ENCODE measurements around the gene SKAP1.
A peak's percentile ranks its signal among the peaks of the same experiment; 100 is the strongest.

Gene SKAP1

DNA sequence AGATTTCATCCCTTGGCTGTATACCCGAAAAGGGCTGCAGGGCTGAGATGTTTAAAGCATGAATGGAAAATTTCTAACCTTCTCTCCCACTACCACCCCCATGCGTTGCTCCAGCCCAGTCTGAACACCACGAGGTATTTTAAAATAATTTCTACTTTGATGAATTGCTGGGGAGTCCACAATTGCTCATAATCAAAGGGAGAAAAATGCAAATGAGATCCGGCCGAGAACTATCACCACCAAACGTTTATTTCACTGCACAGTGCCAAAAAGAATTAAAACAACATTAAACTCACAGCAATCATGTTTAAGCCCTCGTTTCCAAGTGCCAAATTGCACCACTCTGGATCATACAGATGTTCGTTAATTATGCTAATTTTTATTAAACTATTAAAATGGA lies 285.8 kb downstream of the SKAP1 start:
- no peak for DNase-seq (ENCODE audit: low read depth)

DNA sequence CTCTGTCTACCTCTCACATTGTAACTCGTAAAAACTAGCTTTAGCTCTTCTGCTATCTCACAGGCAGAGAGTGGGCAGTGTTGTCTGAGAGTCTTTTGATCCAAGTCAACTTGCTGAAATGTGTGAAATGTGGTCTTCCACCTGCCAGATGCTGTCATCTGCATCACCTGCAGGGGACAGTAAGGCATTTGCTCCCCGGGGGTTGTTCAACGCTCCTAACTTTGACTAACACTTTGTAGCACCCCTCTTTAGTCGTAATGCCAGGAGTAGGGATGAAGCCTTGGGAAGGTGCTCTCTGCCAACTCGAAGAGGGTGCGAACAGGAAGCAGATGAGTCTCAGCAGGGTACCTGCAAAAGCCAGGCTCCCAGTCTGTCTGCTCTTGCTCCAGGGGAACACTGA lies 286.4 kb downstream of the SKAP1 start:
- DNase-seq (ENCODE audit: low read depth), result no peak

DNA sequence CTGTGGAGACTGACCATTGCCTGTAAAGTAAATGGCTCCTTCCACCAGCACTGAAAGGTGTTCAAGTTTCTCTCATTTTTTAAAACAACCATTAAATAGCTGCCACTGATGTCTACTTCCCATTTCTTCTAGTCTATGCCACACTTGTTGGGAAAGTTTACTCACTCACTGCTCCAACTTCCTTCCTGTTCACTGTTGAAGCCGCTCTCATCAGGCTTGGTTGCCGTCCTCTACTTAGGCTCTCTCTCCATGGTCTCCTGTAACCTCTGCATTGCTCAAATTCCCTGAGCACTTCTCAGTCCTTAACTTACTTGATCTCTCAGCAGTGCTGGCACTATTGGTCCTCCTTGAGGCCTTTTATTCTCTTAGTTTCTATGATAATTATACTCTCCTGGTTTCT lies 290.1 kb downstream of the SKAP1 start:
- DNase-seq (ENCODE audit: low read depth), result no peak

DNA sequence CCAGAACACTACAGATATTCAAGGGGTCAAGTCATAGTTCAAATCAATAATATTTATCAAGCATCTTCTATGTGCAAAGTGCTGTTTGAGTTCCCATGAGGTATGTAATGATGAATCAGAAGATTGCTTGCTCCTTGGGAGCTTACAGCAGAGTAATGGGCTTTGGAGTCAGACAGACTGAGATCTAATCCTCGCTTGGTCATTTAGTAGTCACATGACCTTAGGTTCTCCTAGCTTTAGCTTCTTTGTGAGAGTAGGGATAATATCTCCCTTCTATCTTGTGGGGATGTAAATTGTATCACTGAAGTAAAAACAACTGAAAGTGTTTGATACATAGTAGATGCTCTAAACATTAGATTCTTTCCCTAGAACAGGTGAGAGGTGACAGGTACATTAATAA lies 292.4 kb downstream of the SKAP1 start:
- no peak for DNase-seq (ENCODE audit: low read depth)

DNA sequence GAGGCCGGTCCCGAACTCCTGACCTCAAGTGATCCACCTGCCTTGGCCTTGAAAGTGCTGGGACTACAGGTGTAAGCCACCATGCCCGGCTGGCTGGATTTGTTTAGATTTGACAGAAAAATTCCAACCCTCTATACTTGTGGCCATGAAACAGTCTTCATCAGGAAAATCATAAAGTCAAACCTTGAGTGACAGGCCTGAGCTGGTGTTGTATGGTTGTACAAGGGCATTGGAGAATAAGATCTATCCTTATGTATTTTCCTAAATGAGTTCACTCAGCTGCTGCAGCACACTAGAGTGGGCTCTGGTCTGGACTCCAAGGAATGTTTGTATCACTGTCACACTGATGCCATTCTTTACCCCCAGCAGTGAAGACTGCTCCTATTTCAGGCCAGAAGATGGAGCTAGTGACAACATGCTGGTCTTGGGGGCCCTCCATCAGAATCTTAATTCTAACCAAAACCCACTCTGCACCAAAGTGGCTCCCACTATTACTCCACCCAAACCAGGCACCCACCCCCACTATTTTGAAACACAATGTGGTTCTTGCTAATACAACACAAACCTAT lies 295.0 kb downstream of the SKAP1 start:
- no peak for DNase-seq (ENCODE audit: low read depth)

DNA sequence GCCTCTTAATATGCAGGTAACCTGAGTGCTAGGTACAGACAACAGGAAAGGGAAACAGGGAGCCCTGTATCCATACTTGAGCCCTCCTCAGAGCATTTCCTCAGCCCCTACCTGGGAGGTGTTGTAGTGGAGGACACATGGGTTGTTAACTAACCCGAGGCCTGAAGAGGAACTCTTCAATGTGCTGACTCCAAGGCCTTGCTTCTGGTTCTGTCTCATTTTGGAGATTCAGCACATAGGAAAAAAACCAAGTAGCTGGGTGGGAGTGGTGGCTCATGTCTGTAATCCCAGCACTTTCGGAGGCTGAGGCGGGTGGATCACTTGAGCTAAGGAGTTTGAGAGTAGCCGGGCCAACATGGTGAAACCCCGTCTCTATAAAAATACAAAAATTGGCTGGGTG lies 297.6 kb downstream of the SKAP1 start:
- DNase-seq (ENCODE audit: low read depth), result no peak

DNA sequence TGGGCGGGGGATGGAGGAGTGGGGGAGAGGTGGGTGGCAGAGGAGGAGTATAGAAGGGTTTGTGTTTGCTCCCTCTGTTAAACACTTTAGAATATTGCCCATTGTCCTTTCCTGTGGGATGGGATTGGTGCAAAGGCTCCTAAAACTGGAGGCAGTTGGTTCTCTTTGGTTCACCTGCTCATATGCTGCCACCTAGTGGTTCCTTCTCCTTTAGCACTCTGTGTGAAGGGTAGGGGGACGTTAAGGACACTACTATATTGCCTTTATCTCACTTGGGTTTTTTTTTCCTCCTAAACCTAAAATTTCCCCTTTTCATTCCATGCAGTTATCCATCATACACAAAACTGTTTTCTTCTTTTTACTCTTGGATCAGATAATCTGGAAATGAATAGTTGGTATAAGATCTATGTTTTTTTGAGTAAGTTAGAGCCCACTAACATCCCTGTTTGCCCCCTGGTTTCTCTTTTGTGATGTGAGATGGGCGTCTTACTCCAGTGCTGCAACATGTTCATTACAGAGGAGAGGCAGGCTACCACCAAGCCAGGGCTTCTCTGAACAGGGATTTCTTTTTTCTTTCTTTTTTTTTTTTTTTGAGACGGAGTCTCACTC lies 298.7 kb downstream of the SKAP1 start:
- peak; percentile 52 for DNase-seq (ENCODE audit: low read depth)

DNA sequence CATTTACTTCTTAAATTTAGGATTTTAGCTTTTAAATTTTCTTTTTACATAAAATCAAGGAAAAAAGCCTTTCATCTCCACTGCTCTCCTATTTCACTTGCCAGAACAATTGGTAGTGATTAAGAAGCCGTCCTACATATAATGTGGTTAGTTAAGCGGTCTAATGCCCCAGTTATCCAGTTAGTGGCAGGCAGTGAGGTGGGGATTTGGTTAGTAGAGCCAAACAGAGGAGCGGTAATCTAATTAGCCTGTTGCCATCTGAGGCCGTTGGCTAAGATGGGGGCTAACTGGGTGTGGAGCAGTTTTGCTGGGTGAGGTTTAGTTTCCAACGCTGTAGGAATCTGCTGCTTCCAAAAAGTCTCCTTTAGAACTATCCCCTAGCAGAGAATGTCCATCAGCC lies 300.0 kb downstream of the SKAP1 start:
- no peak for DNase-seq (ENCODE audit: low read depth)

DNA sequence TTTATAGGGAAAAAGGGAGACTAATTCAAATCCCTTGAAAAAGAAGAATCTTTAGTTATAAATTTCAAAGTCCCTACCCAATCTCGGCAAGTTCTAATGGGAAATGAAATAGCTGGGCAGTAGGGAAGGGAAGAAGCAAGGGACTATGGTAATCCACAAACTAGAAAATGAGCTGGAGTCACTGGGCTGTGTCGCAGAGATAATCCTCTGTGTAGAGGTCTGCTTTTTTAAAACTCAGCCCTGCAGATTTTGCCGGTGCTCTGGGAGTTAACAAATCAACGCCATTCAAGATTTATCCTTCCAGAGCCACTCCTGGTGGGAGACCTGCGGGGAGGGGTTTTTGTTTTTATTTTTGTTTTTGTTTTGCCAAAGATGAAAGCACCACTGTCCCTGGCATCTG lies 301.6 kb downstream of the SKAP1 start:
- no peak for DNase-seq (ENCODE audit: low read depth)

DNA sequence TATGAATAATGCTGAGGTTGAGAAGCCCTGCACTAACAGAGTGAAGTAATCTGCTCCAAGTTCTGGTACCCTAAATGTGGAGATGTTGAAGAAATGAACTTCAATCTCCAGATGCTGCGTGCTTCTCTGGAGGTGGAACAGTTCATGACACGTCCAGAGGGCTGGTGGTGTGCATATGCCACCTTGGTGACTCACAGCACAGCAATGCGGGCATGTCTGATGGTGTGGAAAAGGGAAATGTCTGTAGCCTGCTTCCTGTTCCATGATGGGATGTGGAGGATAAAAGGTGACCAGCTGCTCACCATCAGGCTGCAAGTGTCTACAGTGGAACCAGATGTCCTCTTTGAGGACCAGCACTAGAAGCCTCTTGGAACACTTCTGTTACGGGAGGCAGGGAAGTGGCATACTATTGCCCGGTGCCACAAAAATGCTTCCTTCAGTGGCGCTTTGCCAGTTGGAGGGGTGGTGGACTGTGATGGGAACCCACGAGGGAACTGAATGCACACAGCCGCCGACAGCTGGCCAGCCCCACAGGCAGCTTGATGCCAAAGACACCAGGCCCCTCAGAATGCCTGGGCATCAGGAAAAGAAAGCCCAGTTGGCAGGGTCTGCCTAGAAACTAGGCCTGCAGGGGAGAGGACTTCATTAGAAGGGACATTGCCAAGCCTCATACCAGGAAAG lies 302.5 kb downstream of the SKAP1 start:
- no peak for DNase-seq (ENCODE audit: low read depth)

DNA sequence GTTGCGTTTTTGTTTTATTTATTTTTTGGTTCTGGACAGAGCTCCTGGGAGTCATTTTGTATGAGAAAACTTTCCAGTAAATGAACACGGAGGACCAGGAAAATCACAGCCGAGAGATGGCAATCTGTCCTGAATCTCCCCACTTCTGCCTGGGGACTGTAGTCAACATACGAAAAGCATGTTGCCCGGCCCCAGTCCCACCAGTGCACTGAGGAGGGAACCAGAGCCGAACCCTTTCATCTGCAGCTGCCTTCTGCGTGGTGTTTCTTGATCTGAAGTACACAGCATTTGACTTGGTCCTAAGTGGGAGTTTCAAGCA lies 303.5 kb downstream of the SKAP1 start:
- no peak for DNase-seq (ENCODE audit: low read depth)

DNA sequence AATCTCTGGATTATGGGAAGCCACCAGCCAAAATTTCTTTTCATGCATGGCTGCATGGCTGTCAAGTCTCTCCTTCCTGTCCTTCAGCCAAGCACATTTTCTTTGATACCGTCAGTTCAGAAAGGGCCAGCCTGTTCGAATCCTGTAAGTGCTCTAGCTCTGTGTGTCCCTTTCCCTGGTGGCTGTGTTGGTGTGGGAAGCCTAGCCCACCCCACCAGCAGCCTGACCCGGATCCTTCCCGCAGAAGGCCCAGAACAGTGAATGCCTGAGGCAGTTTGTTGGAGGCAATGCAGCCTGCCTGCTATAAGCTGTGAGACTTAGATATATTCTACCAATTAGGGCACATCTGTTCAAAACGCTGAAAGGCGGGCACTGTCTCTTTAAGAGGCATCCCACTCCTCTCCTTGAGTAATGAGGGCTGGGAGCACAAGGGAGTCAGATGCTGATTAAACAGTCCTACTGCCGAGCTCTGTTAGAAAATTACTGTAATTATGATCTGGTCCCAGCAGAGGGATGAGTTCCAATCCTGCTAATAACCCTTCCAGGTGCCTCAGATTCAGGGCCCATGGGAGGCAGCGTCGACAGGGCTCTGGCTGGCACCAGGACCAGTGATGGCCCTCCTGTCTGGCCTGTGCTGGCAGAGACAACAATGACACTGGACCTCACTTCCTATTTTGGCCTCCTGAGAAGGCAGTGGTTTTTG lies 304.0 kb downstream of the SKAP1 start:
- no peak for DNase-seq (ENCODE audit: low read depth)

DNA sequence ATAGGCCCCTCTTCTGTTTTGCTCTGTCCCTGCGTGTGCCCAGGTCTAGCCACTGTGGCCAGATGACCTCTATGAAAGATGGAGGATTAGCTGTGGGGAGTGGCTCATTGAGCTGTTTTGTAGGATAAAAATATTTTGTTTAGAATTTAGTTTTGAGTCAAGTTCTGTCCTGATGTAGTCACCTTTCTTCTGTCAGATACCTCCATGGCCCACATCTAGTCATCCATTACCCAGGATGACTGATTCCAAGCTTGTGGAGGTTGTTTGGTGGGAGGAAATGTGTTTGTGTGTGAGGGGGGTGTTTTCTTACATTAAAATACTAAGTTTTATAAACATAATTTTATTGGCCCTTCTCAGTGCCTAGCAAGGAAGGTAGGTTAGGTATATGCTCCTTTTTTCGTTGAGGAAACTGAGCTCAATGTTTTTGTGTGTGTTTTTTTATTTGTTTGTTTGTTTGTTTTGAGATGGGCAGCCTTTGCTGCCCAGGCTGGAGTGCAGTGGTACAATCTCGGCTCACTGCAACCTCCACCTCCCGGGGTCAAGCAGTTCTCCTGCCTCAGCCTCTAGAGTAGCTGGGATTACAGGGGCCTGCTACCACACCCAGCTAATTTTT lies 306.1 kb downstream of the SKAP1 start:
- DNase-seq (ENCODE audit: low read depth), result no peak

DNA sequence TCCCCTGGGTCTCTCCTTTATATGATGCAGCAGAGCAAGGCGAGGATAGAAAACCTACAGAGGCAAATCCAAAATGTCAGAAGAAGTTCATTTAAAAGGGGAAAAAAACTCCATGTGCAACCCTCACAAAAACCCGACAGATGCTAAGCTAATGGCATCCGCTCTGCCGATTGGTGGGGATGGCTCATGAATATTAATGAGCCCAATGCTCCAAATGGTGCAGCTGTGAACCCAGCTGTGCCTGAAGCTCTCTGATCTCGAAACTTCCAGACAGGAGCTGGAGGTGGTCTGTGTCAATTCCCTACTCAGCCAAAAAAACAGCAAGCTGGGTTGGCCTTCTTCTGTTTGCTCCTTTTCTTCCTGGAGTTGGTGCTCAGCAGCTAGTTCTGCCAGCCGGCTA lies 306.9 kb downstream of the SKAP1 start:
- no peak for DNase-seq (ENCODE audit: low read depth)

DNA sequence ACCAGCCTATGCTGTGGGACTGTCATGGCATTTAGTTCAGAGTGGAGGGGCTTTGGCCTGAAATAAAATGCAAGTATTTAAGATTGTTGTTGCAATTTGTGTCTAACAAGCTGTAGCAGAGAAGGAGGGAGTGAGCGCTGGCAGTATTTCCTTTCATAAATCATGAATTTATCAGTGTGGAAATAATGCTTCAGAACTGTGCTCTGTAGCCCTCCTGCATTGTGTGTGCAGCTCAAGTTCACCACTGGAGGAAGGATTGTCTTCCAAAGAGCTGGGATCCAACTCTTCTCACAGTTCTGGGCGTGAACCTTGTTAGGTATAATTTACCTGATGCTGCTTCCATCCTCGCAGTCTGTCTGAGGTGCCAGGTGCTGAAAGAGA lies 307.4 kb downstream of the SKAP1 start:
- DNase-seq (ENCODE audit: low read depth), result no peak

DNA sequence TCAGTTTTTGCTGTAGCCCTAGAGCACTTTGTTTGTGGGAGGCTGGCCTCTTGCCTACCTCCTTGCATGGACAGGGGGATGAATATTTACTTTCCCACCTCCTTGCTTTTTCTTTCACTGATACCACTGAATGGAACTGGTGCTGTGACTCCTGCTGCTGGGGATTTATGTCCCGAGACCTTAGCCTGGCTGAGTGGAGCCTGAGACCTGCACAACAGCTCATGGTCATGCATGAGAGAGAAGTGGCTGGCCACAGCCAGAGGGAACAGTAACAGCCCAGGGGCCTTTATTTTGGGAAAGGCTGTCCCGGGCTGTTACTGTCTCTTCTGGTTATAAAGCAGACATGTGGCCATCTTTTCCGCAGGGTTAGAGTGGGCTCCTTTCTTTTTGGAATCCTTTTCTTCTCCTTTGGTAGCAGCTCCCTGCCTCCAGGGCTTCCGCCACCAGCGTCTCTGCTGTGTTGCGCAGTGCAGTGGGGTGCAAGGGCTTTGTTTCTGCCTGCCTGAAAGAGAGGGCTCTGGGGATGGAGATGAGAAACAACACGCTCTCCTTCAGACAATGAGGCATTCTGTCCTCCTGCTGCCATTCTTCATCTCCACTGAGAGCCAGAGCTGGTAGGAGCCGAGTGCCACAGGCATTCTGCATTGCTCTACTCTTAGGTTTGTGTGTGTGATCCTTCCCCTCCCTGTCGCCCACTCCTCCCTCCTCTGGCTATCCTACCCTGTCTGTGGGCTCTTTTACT lies 307.9 kb downstream of the SKAP1 start:
- DNase-seq (ENCODE audit: low read depth), result no peak

DNA sequence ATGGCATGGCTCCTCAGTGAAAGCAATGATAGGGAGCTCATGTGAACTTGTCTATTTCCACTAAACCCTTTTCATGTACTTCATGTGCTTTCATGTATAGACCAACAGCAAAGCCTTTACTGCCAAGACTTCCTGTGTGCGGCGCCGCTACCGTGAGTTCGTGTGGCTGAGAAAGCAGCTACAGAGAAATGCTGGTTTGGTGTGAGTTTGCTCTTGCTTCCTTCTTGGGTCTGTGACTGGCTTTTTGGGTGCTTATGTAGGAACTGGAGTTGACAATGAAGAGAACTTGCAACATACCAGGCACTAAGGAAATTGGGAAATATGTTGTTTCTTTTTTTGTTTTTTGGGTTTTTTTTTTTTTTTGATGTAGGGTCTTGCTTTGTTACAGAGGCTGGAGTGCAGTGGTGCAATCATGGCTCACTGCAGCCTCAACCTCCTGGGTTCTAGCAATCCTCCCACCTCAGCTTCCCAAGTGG lies 316.8 kb downstream of the SKAP1 start:
- DNase-seq (ENCODE audit: low read depth), result no peak

DNA sequence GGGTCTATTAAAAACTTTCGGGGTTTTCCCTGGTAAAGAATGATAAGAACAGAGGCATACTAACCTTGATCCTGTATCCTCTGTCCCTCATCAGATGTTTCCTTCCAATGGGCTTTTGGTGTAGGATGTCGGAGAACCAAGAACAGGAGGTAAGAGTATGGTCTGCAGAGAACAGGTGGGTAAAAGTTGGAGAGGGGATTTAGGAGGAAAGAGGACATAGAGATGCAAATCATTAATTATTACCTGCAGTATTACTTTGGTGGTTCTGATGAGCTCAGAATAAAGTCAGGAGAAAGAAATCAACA lies 318.1 kb downstream of the SKAP1 start:
- DNase-seq (ENCODE audit: low read depth), result no peak

DNA sequence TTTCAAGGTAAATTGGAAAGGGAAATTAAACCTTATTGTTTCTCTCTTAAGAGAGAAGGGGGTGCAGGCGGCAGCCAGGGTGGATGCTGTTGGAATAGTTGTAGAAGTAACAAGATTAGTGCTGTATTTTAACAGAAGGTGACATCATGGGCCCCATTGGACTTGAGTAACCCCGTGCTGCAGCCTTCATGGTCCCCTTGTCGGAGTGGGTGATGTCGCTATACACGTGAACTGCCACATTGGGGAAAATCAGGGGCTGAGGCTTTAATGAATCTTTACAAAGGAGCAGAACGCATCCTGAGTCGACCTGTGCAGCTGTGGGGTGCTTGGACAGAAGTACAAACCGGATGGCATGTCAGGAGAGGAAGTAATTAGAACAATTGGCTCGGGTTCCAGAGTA lies 319.3 kb downstream of the SKAP1 start:
- no peak for DNase-seq (ENCODE audit: low read depth)

DNA sequence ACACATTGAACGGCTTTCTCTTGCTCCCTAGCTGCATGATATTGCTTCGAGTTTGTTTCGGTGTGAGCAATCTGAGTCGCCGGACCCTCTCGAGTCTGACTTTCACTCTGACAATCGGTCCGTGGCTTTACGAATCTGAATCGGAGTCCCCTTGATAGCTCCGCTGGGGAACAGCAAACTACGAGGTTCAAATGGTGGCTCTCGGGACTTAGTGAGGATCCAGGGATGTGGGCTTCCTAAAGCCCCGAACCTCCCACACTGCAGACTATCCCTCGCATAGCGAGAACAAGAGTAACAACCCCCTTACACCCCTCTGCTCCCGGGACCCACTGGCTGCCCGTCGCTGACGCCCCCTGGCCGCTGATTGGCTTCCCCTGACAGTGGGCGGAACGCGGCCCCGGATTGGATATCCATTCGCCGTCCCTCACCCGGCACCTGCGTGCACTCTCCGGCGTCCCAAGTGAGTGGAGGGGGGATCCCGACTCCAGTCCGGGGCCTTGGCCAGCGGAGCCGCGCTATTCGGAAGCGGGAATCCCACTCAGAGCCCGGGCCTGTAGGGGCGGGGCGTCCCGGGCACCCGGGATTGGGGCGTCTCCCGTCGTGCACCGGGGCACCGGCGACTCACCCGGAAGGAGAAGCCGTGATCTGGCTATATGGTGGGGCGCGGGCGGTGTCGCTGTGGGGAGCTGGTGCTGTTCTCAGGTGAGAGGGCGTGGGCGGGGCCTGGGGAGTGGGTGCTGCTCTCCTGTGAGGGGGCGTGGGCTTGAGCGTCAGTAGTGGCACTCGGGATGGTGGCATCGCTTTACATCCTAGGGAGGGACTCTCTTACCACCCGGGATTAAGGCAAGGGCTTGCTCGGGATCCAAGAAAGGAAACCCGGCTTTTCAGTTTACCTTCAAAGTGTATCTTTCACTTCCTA lies 322.6 kb downstream of the SKAP1 start, which contains the start of gene SNX11:
SNX11 (plus strand) TSS at position 630 of the 919 bp plus-strand sequence. CDS start 4,278 bp downstream, outside the sequence.
- peak; percentile 59 for DNase-seq (ENCODE audit: low read depth)

DNA sequence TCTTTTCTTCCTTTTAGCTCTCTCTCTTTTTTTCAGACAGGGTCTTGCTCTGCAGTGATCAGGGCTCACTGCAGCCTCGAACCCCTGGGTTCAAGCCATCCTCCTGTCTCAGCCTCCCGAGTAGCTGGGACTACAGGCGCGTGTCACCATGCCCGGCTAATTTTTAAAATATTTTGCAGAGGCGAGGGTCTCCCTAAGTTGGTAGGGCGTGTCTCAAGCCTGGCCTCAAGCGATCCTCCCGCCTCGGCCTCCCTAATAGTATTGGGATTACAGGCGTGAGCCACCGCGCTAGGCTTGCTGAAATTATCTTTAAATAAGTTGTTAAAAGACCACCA lies 323.2 kb downstream of the SKAP1 start:
- no peak for DNase-seq (ENCODE audit: low read depth)

All from fibroblast of the conjunctiva (primary cell).